K562 (cell line): ENCODE results near the gene SOX12. TPM values are rescaled to one million over a fixed set of nuclear protein-coding genes. Genes with fewer than 3 reads are reported as not detected.

Experiments
- ATAC-seq: fragments of 200-7000 bp; cut with Tn5 transposase; 3 replicates; pipeline ENCODE4 v1.9.1; 2020; ENCODE audit warnings: moderate library complexity
- BruUV-seq: library from RNA; stranded (reverse); fragments of 400-500 nt; replicated peaks from 2 replicates; lab custom pipeline; 2021; lab: Mats Ljungman, UMichigan
- CTCF ChIA-PET: fragments of 300-600 bp; formaldehyde crosslinking; extraction: SDS; loops from one replicate; lab custom pipeline; 2021; ENCODE audit warnings: low intra/inter-chr PET ratio; lab: Yijun Ruan, JAX
- POLR2A ChIA-PET: fragments of 300-600, 350-650 bp; sonication (Branson Sonifier 250); formaldehyde crosslinking; extraction: SDS; loops from one replicate; lab custom pipeline; 2021; ENCODE audit warnings: antibody characterized with exemption, inconsistent platforms; lab: Yijun Ruan, JAX
- DNase-seq, 4 experiments: peaks; one replicate each; pipeline versions ENCODE4 v3.0.0 to v3.0.0-alpha.2; 2011 to 2018; ENCODE audit warnings: low spot score in 3 of 4, mixed read lengths in 3 of 4; ENCODE audit errors: extremely low read depth in 1 of 4
- FAIRE-seq: peaks from 2 replicates; lab custom pipeline; 2011; peaks lifted over from hg19 to GRCh38; lab: Jason Lieb, UNC
- H2AFZ ChIP-seq: 2 replicates; pipeline ENCODE4 v1.6.0; 2011; ENCODE audit warnings: low read depth, low read length, control low read depth, inconsistent platforms
- H3K27ac ChIP-seq: fragments of 200-600 bp; 3 replicates; pipeline ENCODE4 v1.8.0; 2011; ENCODE audit warnings: low read depth, mild to moderate bottlenecking, control low read depth, inconsistent platforms, low read length, moderate library complexity, mixed read lengths; ENCODE audit errors: extremely low read depth
- H3K27me3 ChIP-seq, 2 experiments: fragments of 300-600 bp in 1 of 2; 2 replicates in 1 of 2; 3 replicates in 1 of 2; pipeline versions ENCODE4 v1.6.0 to v1.8.0; 2011; ENCODE audit warnings: inconsistent platforms in 2 of 2, low read length in 2 of 2, mild to moderate bottlenecking in 1 of 2, mixed read lengths in 1 of 2, moderate library complexity in 1 of 2; ENCODE audit not compliant: control insufficient read depth in 2 of 2, insufficient read depth in 2 of 2
- H3K36me3 ChIP-seq: fragments of 300-600 bp; 3 replicates; pipeline ENCODE4 v1.8.0; 2011; ENCODE audit warnings: mild to moderate bottlenecking, low read length, inconsistent platforms; ENCODE audit not compliant: control insufficient read depth, insufficient read depth
- H3K4me1 ChIP-seq, 2 experiments: fragments of 200-600 bp in 1 of 2; replicated peaks in 1 of 2; 2 replicates in 1 of 2; 3 replicates in 1 of 2; pipeline versions ENCODE4 v1.5.1 to v1.8.0; 2011; ENCODE audit warnings: inconsistent platforms in 2 of 2, low read length in 2 of 2, mild to moderate bottlenecking in 1 of 2, mixed read lengths in 1 of 2, moderate library complexity in 1 of 2; ENCODE audit not compliant: control insufficient read depth in 2 of 2, insufficient read depth in 2 of 2
- H3K4me2 ChIP-seq: 2 replicates; pipeline ENCODE4 v1.6.1; 2011; ENCODE audit warnings: low read length, control low read depth, inconsistent platforms, mixed read lengths; ENCODE audit not compliant: insufficient read depth
- H3K4me3 ChIP-seq: fragments of 200-600 bp; sonication (generic), shearing (Covaris generic); 2 replicates; pipeline ENCODE4 v1.5.1; 2016; ENCODE audit warnings: control low read depth, inconsistent platforms
- H3K79me2 ChIP-seq: fragments of 200-600 bp; 3 replicates; pipeline ENCODE4 v1.8.0; 2011; ENCODE audit warnings: low read length, inconsistent platforms; ENCODE audit not compliant: control insufficient read depth, insufficient read depth
- H3K9ac ChIP-seq, 2 experiments: 2 replicates each; pipeline versions ENCODE4 v1.6.0 to v1.6.1; 2011; ENCODE audit warnings: low read depth in 2 of 2, low read length in 2 of 2, control low read depth in 1 of 2, inconsistent platforms in 1 of 2, mild to moderate bottlenecking in 1 of 2, mixed read lengths in 1 of 2; ENCODE audit not compliant: insufficient read depth in 1 of 2
- H3K9me1 ChIP-seq: one replicate; pipeline ENCODE4 v1.6.0; 2011; ENCODE audit warnings: inconsistent platforms, mild to moderate bottlenecking, low read length, moderate library complexity; ENCODE audit not compliant: control insufficient read depth, insufficient read depth
- H3K9me3 ChIP-seq: replicated peaks from 2 replicates; pipeline ENCODE4 v1.5.1; 2011; ENCODE audit warnings: low read depth, low read length, inconsistent platforms; ENCODE audit not compliant: control insufficient read depth, insufficient read depth
- H4K20me1 ChIP-seq: replicated peaks from 2 replicates; pipeline ENCODE4 v1.6.1; 2011; ENCODE audit warnings: low read length, inconsistent platforms, mixed read lengths; ENCODE audit not compliant: control insufficient read depth, insufficient read depth
- HSF4 ChIP-seq: fragments of 250-450 bp; sonication (Bioruptor Pico); IDR thresholded peaks from 2 replicates; pipeline ENCODE4 v2.1.2; 2022; ENCODE audit warnings: mild to moderate bottlenecking, moderate library complexity, borderline replicate concordance
- KDM2B ChIP-seq: fragments of 250-450 bp; sonication (Bioruptor Pico); IDR thresholded peaks from 2 replicates; pipeline ENCODE4 v1.8.0; 2021; ENCODE audit warnings: mild to moderate bottlenecking, moderate library complexity
- NCOA2 ChIP-seq, 2 experiments: fragments of 450-650 bp; IDR thresholded peaks; 2 replicates each; pipeline ENCODE4 v1.6.1; 2018; ENCODE audit warnings: mild to moderate bottlenecking in 2 of 2, moderate library complexity in 1 of 2; ENCODE audit not compliant: partially characterized antibody in 2 of 2
- POLR2A ChIP-seq: fragments of 450-650 bp; conservative IDR thresholded peaks from 2 replicates; pipeline ENCODE4 v1.6.1; 2016
- SETDB1 ChIP-seq: IDR thresholded peaks from one replicate; pipeline ENCODE4 v1.6.1; 2012; ENCODE audit warnings: low read length, control low read depth, inconsistent platforms
- WGBS: fragments of 100-300 bp; shearing (Covaris generic); methylation state at CpG from one replicate; pipeline ENCODE4 v1.1.6; 2016; ENCODE audit warnings: low coverage, mixed read lengths; ENCODE audit not compliant: insufficient coverage; ENCODE audit errors: missing lambda C conversion rate; 5-methylcytosine and 5-hydroxymethylcytosine counted together
- in situ Hi-C: fragments of 300-500 bp; cut with MboI; formaldehyde crosslinking; loops from 4 replicates; pipeline ENCODE4 v1.15.0; 2018; ENCODE audit warnings: inconsistent platforms, mixed read lengths
- intact Hi-C: fragments of 100-400 bp; cut with micrococcal nuclease; formaldehyde crosslinking; loops from 2 replicates; pipeline ENCODE4 v1.14.2; 2022
- polyA plus RNA-seq, 8 experiments: library from polyadenylated mRNA; depleted of rRNA in 4 of 8; stranded (reverse) in 5 of 8; unstranded in 3 of 8; fragments of >200 nt; fragmentation: Nextera tagmentation in 2 of 8; fragmentation: Illumina TruSeq in 1 of 8; extraction: Ambion mirVana in 2 of 8; extraction: Trizol in 1 of 8; gene quantifications; 2 replicates each; pipeline versions ENCODE4 v1.2.1 to v1.2.3, GENCODE V29; 2011 to 2014; ENCODE audit warnings: inconsistent platforms in 1 of 8, missing spikeins in 1 of 8
- total RNA-seq, 7 experiments: library from RNA; depleted of rRNA in 6 of 7; stranded (reverse); fragments of >200 nt in 6 of 7; fragmentation: Illumina TruSeq in 2 of 7; extraction: Trizol in 2 of 7; gene quantifications; 2 replicates each; pipeline versions ENCODE4 v1.2.1 to v1.2.3, GENCODE V29; 2011 to 2021; ENCODE audit warnings: low replicate concordance in 1 of 7
- TF ChIP-seq, protein P1 (sequence below): fragments of 450-650 bp; IDR thresholded peaks from 2 replicates; pipeline ENCODE4 v1.6.1; 2016; ENCODE audit warnings: low read depth

Gene SOX12
- total and polyA plus RNA-seq, 9 of the 15 experiments (the other 6 are each of a cell fraction or from before 2014, with no cell fraction given): 0.42 to 26.3 (median 2.6) TPM

GRCh38 chr20:328975-329695, 3.8 kb downstream of the SOX12 start:
- FAIRE-seq: no peak
- peaks cover 16% of the 10 kb centered on the region; the same call in 1 of the 2 replicates for H4K20me1 ChIP-seq
- H3K9me3 ChIP-seq: no peaks in the 10 kb centered on the region
- intact Hi-C loops: loop anchor here (2.0 kb wide), 1 partner anchor 70 kb away; no protein-coding TSS in a partner anchor
- H3K9me1 ChIP-seq: peaks cover 3% of the 10 kb centered on the region
- ChIA-PET CTCF (no interaction called here), POLR2A (interaction anchor here (0.6 to 2.1 kb wide), 5 partner anchors 10 to 997 kb away, joined by 3 to 9 read pairs (median 3); partner anchors contain the start of genes NRSN2 and TRIB3)
- no peak overlapping the region for H3K4me3 ChIP-seq
- 53% methylated on average over 7 of the region's 7 CpGs for WGBS
- H3K79me2 ChIP-seq: peaks cover 44% of the 10 kb centered on the region
- peaks cover 16 to 51% of the 10 kb centered on the region in 2 experiments; a peak in 4 of 5 replicates for H3K4me1 ChIP-seq
- peaks cover 30% of the 10 kb centered on the region; the same call in 2 of the 3 replicates for H3K36me3 ChIP-seq
- in situ Hi-C loops: no loop called here
- no peak for DNase-seq
- TF ChIP-seq, protein P1, sequence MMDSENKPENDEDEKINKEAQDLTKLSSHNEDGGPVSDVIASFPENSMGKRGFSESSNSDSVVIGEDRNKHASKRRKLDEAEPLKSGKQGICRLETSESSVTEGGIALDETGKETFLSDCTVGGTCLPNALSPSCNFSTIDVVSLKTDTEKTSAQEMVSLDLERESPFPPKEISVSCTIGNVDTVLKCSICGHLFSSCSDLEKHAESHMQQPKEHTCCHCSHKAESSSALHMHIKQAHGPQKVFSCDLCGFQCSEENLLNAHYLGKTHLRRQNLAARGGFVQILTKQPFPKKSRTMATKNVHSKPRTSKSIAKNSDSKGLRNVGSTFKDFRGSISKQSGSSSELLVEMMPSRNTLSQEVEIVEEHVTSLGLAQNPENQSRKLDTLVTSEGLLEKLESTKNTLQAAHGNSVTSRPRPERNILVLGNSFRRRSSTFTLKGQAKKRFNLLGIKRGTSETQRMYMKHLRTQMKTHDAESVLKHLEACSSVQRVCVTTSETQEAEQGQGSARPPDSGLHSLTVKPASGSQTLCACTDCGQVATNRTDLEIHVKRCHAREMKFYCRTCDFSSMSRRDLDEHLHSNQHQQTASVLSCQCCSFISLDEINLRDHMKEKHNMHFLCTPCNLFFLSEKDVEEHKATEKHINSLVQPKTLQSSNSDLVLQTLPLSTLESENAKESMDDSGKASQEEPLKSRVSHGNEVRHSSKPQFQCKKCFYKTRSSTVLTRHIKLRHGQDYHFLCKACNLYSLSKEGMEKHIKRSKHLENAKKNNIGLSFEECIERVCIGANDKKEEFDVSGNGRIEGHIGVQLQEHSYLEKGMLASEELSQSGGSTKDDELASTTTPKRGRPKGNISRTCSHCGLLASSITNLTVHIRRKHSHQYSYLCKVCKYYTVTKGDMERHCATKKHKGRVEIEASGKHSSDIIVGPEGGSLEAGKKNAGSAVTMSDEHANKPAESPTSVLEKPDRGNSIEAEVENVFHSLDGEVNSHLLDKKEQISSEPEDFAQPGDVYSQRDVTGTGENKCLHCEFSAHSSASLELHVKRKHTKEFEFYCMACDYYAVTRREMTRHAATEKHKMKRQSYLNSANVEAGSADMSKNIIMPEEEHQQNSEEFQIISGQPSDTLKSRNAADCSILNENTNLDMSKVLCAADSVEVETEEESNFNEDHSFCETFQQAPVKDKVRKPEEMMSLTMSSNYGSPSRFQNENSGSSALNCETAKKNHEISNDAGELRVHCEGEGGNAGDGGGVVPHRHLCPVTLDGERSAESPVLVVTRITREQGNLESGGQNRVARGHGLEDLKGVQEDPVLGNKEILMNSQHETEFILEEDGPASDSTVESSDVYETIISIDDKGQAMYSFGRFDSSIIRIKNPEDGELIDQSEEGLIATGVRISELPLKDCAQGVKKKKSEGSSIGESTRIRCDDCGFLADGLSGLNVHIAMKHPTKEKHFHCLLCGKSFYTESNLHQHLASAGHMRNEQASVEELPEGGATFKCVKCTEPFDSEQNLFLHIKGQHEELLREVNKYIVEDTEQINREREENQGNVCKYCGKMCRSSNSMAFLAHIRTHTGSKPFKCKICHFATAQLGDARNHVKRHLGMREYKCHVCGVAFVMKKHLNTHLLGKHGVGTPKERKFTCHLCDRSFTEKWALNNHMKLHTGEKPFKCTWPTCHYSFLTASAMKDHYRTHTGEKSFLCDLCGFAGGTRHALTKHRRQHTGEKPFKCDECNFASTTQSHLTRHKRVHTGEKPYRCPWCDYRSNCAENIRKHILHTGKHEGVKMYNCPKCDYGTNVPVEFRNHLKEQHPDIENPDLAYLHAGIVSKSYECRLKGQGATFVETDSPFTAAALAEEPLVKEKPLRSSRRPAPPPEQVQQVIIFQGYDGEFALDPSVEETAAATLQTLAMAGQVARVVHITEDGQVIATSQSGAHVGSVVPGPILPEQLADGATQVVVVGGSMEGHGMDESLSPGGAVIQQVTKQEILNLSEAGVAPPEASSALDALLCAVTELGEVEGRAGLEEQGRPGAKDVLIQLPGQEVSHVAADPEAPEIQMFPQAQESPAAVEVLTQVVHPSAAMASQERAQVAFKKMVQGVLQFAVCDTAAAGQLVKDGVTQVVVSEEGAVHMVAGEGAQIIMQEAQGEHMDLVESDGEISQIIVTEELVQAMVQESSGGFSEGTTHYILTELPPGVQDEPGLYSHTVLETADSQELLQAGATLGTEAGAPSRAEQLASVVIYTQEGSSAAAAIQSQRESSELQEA: no peak
- TF ChIP-seq NCOA2 (IDR thresholded peaks at IDR 0.05; ENCODE audit: partially characterized antibody in 2 of 2): no peak
- no peak for TF ChIP-seq HSF4
- no peak for TF ChIP-seq KDM2B (CRISPR knock-in tag)
- peak; percentile 5; the same call in 1 of the 2 replicates for TF ChIP-seq POLR2A
- TF ChIP-seq SETDB1: no peak
- ATAC-seq: no peak
- no TSS peak for BruUV-seq
- H3K9ac ChIP-seq: peak overlapping the region; percentile 14 to 78
- peak overlapping the region; percentile 92 for H3K4me2 ChIP-seq
- peak overlapping the region; percentile 15; the same call in 1 of the 3 replicates for H3K27ac ChIP-seq
- H3K27me3 ChIP-seq: no peaks in the 10 kb centered on the region
- no peak overlapping the region for H2AFZ ChIP-seq
